Urinary bladder (tissue), 4 donors: ENCODE results near the gene UGT2A3. TPM values are rescaled to one million over a fixed set of nuclear protein-coding genes. Genes with fewer than 3 reads are reported as not detected.
"Not testable (repeated sequence)": the region's sequence is repeated elsewhere in the genome, so short reads cannot be mapped to it uniquely, and the experiment has no call there.

ENCODE experiments used
- DNase-seq: peaks from one replicate; pipeline ENCODE4 v3.0.0-alpha.2; 2015; ENCODE audit errors: extremely low spot score
- H3K27ac ChIP-seq: one replicate; pipeline ENCODE4 v1.5.1; 2013; ENCODE audit warnings: low read depth, mild to moderate bottlenecking, moderate library complexity
- H3K36me3 ChIP-seq: one replicate; pipeline ENCODE4 v1.6.1; 2013; ENCODE audit warnings: mild to moderate bottlenecking, moderate library complexity; ENCODE audit not compliant: insufficient read depth
- H3K4me1 ChIP-seq: one replicate; pipeline ENCODE4 v1.6.1; 2013; ENCODE audit warnings: mild to moderate bottlenecking, moderate library complexity; ENCODE audit not compliant: insufficient read depth
- H3K4me3 ChIP-seq: one replicate; pipeline ENCODE4 v1.5.1; 2013; ENCODE audit warnings: low read depth, low read length
- WGBS: extraction: QIAGEN DNeasy Blood & Tissue Kit; methylation state at CpG from one replicate; pipeline ENCODE4 v1.1.7; 2013; 5-methylcytosine and 5-hydroxymethylcytosine counted together
- polyA plus RNA-seq: library from polyadenylated mRNA; stranded (reverse); fragments of 200-250 nt; gene quantifications from one replicate; pipeline ENCODE4 v1.2.3, GENCODE V29; 2013
- total RNA-seq: library from RNA; depleted of rRNA; stranded (reverse); fragments of >200 nt; gene quantifications from one replicate; pipeline ENCODE4 v1.2.3, GENCODE V29; 2014
- donor health status: healthy with polysubstance abuse.
- donor health status: healthy.

Gene UGT2A3
- total RNA-seq (0.53 TPM), polyA plus RNA-seq (not detected)

GRCh38 chr4:68951078-68951805 lies at the start of gene UGT2A3:
UGT2A3 (minus strand) TSS chr4:68951804; CDS start chr4:68951760, 44 bp downstream.
- DNase-seq = no peak
- Histone ChIP-seq H3K4me3 (no peak within 1 kb of the TSS), H3K36me3 (no peaks in the 10 kb centered on the region), H3K27ac (no peak within 1 kb of the TSS), H3K4me1 (no peaks in the 10 kb centered on the region)
- 67% methylated on average over 5 of the region's 5 CpGs for WGBS

GRCh38 chr4:68997040-68997439 lies 45.4 kb upstream of the UGT2A3 start:
- Histone ChIP-seq H3K27ac (no peak overlapping the region), H3K4me3 (no peak overlapping the region), H3K4me1 (no peaks in the 10 kb centered on the region), H3K36me3 (no peaks in the 10 kb centered on the region)
- 51% methylated on average over 3 of the region's 3 CpGs for WGBS
- DNase-seq = no peak

- Histone ChIP-seq H3K27ac (no peak overlapping the region), H3K36me3 (no peaks in the 10 kb centered on the region), H3K4me1 (no peaks in the 10 kb centered on the region), H3K4me3 (no peak overlapping the region)
- WGBS = 96% methylated on average over 2 of the region's 2 CpGs
- DNase-seq = no peak
Measured at GRCh38 chr4:68995292-68995691, 43.7 kb upstream of the UGT2A3 start.

GRCh38 chr4:68987007-68987406 lies 35.4 kb upstream of the UGT2A3 start:
- H3K4me1 ChIP-seq = no peaks in the 10 kb centered on the region
- 81% methylated on average over 2 of the region's 2 CpGs for WGBS

GRCh38 chr4:68985442-68985841 lies 33.8 kb upstream of the UGT2A3 start:
- no peak for DNase-seq
- Histone ChIP-seq H3K4me3 (no peak overlapping the region), H3K4me1 (no peaks in the 10 kb centered on the region), H3K27ac (no peak overlapping the region), H3K36me3 (no peaks in the 10 kb centered on the region)
- 72% methylated on average over 1 of the region's 1 CpG for WGBS

More at GRCh38 chr4:68987007-68987406, 35.4 kb upstream of the UGT2A3 start:
- Histone ChIP-seq H3K4me3 (no peak overlapping the region), H3K36me3 (no peaks in the 10 kb centered on the region), H3K27ac (no peak overlapping the region)
- DNase-seq = no peak

GRCh38 chr4:68984947-68985346 lies 33.3 kb upstream of the UGT2A3 start:
- no peaks in the 10 kb centered on the region for H3K4me1 ChIP-seq
- no peak overlapping the region for H3K27ac ChIP-seq
- H3K36me3 ChIP-seq = no peaks in the 10 kb centered on the region
- no peak overlapping the region for H3K4me3 ChIP-seq
- WGBS = 73% methylated on average over 2 of the region's 2 CpGs
- DNase-seq = no peak

- Histone ChIP-seq H3K36me3 (no peaks in the 10 kb centered on the region), H3K4me1 (no peaks in the 10 kb centered on the region), H3K4me3 (no peak overlapping the region), H3K27ac (no peak overlapping the region)
- peak; percentile 11 for DNase-seq
- 30% methylated on average over 2 of the region's 2 CpGs for WGBS
Measured at GRCh38 chr4:68963374-68963773, 11.8 kb upstream of the UGT2A3 start.

GRCh38 chr4:68962868-68963267 lies 11.3 kb upstream of the UGT2A3 start:
- Histone ChIP-seq H3K4me3 (no peak overlapping the region), H3K4me1 (no peaks in the 10 kb centered on the region), H3K36me3 (no peaks in the 10 kb centered on the region), H3K27ac (no peak overlapping the region)
- 47% methylated on average over 1 of the region's 1 CpG for WGBS
- no peak for DNase-seq

- WGBS = 92% methylated on average over 2 of the region's 2 CpGs
- no peak for DNase-seq
Measured at GRCh38 chr4:68960294-68961163, 8.9 kb upstream of the UGT2A3 start.

GRCh38 chr4:68959085-68959484 lies 7.5 kb upstream of the UGT2A3 start:
- WGBS = 98% methylated on average over 2 of the region's 2 CpGs
- not testable (repeated sequence) for H3K4me1 ChIP-seq, DNase-seq

More at GRCh38 chr4:68960294-68961163, 8.9 kb upstream of the UGT2A3 start:
- no peaks in the 10 kb centered on the region for H3K4me1 ChIP-seq
- no peaks in the 10 kb centered on the region for H3K36me3 ChIP-seq
- no peak overlapping the region for H3K27ac ChIP-seq
- H3K4me3 ChIP-seq = no peak overlapping the region

GRCh38 chr4:68954126-68954525 lies 2.5 kb upstream of the UGT2A3 start:
- no peak overlapping the region for H3K27ac ChIP-seq
- H3K4me1 ChIP-seq = no peaks in the 10 kb centered on the region
- WGBS = 88% methylated on average over 3 of the region's 3 CpGs
- no peaks in the 10 kb centered on the region for H3K36me3 ChIP-seq
- H3K4me3 ChIP-seq = no peak overlapping the region
- DNase-seq = no peak

More at GRCh38 chr4:68959085-68959484, 7.5 kb upstream of the UGT2A3 start:
- H3K36me3 ChIP-seq, H3K4me3 ChIP-seq, H3K27ac ChIP-seq: not testable (repeated sequence)

GRCh38 chr4:68953056-68953596 lies 1.5 kb upstream of the UGT2A3 start:
- H3K27ac ChIP-seq = no peak overlapping the region
- WGBS = 52% methylated on average over 2 of the region's 2 CpGs
- H3K36me3 ChIP-seq = no peaks in the 10 kb centered on the region
- no peak for DNase-seq
- H3K4me1 ChIP-seq = no peaks in the 10 kb centered on the region
- no peak overlapping the region for H3K4me3 ChIP-seq

- Histone ChIP-seq H3K27ac (no peak overlapping the region), H3K36me3 (no peaks in the 10 kb centered on the region), H3K4me3 (no peak overlapping the region), H3K4me1 (no peaks in the 10 kb centered on the region)
- WGBS = 36% methylated on average over 2 of the region's 2 CpGs
- no peak for DNase-seq
Measured at GRCh38 chr4:68951806-68952585, 392 bp upstream of the UGT2A3 start.
